Subcutaneous adipose tissue (tissue), 4 donors: ENCODE data around the gene ZNF688. TPM values are rescaled to one million over a fixed set of nuclear protein-coding genes. Genes with fewer than 3 reads are reported as not detected.

ENCODE experiments used
- total RNA-seq, 4 donors: library from RNA; depleted of rRNA; stranded (reverse); fragments of >200 nt; gene quantifications; one replicate each; pipeline ENCODE4 v1.1.0, GENCODE V29; 2016
- TF ChIP-seq, protein P1 (sequence below): fragments of 450-650 bp; IDR thresholded peaks from one replicate; pipeline ENCODE4 v1.5.1; 2016; ENCODE audit warnings: low read depth, mild to moderate bottlenecking, control low read depth, antibody characterized with exemption, moderate library complexity

ZNF688 gene
- total RNA-seq, 4 donors from 2014 or later = 15.1 to 24.7 (median 17.0) TPM

DNA sequence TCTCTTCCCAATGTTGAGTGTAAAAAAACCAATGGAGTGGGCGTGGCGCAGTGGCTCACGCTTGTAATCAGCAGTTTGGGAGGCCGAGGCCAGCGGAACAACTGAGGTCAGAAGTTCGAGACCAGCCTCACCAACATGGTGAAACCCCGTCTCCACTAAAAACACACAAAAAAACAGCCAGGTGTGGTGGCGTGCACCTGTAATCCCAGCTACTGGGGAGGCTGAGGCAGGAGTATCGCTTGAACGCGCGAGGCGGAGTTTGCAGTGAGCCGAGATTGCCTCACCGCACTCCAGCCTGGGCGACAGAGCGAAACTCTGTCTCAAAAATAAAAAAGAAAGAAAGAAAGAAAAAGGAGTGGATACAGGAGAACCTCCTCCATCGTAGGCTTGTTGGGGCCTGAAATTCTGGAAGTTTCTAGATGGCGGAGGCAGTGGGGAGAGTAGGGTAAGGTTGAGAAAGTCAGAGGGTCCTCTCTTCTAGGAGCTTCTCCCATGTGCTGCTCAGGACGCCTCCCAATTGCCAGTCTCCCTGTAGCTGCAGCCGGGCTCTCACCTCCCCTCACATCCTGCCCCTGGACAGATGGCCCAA, 12.6 kb downstream of the ZNF688 start:
- TF ChIP-seq, protein P1, sequence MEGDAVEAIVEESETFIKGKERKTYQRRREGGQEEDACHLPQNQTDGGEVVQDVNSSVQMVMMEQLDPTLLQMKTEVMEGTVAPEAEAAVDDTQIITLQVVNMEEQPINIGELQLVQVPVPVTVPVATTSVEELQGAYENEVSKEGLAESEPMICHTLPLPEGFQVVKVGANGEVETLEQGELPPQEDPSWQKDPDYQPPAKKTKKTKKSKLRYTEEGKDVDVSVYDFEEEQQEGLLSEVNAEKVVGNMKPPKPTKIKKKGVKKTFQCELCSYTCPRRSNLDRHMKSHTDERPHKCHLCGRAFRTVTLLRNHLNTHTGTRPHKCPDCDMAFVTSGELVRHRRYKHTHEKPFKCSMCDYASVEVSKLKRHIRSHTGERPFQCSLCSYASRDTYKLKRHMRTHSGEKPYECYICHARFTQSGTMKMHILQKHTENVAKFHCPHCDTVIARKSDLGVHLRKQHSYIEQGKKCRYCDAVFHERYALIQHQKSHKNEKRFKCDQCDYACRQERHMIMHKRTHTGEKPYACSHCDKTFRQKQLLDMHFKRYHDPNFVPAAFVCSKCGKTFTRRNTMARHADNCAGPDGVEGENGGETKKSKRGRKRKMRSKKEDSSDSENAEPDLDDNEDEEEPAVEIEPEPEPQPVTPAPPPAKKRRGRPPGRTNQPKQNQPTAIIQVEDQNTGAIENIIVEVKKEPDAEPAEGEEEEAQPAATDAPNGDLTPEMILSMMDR = no peak

DNA sequence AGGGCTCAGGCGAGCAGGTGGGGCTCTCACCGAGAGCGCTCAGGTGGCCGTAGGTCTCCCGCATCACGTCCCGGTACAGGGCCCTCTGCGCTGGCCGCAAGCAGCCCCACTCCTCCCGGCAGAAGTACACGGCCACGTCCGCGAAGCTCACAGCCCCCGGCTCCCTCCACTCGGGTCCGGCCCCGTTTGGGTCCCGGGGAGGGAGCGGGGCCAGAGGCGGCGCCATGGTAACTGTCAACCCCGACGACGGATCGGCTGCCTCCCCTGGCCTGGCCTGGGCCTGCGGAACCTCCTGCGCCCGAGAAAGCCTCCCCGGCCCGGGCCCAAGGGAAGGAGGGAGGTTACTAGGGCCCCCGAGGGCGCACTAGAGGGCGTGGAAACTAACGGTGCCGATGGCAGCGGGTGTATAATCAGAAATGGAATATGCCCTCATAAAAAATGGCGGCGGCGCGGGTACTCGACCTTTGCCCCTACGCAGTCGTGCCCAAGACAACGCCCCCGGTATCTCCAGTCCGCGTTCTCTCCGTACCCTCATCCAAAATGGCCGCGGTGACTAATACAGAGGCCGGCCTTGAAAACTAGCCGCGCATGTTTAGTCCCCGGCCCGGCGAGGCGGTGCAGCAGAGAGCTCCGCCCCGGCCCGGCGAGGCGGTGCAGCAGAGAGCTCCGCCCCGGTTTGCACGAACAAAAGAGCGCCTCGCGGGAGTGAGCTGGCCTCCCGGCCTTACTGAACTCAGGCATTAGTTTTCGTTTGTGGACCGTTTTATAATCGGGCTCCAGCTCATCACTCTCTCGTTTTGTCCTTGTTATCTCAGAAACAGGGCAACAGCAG, 13.3 kb downstream of the ZNF688 start, which contains the start of gene ZNF764:
Gene ZNF764 (minus strand): TSS at position 418 of the 832 bp plus-strand sequence. CDS start 192 bp downstream, at position 226.
- TF ChIP-seq, protein P1 = no peak

DNA sequence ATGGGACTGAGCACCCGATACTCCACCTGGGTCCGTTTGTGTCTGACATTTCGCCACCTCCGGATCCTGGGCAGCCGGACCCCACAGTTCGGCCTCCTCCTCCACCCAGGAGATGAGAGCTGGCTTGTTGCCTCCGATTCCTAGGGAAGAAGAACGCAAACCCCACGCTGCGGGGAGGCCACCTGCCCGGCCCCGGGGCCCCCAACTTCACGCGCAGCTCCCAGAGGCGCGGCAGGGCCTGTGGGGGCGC, 13.9 kb downstream of the ZNF688 start:
- TF ChIP-seq, protein P1 = no peak

DNA sequence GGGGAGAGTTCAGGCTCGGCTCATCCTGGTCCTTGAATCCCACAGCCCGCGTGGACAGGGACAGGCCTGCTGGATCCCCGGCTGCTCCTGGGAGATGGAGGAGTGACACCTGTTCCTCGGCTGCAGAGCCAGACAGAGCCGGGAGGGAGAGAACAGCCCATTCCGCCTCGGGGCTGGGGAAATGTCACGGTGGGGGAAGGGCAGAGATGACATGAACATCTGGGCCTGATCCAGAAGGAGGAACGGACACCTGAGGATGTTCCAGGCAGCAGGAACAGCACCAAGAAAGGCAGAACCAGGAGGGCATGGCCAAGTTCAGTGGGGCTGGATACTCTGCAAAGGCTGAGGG, 15.4 kb downstream of the ZNF688 start:
- TF ChIP-seq, protein P1 = no peak

DNA sequence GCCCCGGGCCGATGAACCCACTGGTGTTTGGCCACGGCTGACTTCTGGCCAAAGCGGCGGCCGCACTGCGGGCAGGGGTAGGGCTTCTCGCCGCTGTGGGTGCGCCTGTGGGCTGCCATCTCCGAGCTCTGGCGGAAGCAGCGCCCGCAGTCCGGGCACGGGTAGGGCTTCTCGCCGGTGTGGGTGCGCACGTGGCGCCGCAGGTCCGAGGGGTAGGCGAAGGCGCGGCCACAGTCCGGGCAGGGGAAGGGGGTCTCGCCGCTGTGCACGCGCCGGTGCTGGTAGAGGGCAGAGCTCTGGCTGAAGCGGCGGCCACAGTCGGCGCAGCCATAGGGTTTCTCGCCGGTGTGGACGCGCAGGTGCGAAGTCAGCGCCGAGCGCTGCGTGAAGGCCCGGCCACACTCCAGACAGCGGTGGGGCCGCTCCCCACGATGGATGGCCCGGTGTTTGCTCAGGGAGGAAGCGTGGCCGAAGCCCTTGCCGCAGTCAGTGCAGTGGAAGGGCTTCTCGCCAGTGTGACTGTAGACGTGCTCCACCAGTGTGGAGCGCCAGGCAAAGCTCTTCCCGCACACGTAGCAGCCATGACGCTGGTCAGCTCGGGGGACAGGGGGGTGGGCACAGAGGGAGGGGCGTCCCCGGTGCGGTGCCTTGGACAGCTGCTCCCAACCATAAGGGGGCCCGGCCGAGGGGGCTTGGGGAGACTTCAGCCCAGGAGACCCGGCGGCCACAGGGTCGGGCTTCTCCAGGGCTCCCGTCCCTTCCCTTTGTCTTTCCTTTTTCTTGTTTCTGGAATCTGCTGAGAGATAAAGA, 16.0 kb downstream of the ZNF688 start:
- TF ChIP-seq, protein P1 = no peak

DNA sequence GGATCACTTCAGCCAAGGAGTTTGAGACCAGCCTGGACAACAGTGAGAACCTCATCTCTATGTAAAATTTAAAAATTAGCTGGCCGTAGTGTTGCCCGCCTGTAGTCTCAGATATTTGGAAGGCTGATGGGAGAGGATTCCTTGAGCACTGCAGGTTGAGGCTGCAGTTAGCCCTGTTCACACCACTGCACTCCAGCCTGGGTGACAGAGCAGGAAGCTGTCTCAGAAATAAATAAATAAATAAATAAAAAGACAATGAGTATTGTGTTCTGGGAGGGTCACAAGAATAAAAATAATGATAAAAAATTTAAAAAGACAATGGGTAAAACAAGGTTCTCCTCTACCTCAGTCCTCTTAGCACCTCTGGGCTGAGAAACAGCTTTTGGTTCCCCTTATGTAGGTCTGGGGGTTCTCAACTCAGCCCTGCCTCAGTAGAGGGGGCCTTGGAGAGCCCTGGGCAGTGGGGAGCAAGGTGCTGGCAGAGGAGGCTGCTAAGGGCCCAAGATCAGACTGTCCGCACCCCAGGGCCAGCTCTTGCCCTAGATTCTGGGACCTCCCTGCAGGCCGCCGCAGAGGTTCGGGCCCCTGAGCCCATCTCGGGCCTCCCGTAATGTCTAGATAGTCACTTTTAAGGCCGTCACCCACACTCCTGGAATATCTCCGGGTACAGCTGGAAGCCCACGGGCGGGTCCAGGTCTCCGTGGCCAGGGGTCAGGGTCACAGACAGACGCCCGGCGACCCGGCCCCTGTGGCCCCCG, 16.8 kb downstream of the ZNF688 start:
- TF ChIP-seq, protein P1 = no peak
